HUES64 (cell line): ENCODE measurements around the gene LBX2.
A peak's percentile ranks its signal among the peaks of the same experiment; 100 is the strongest.
"Not testable (repeated sequence)": the region's sequence is repeated elsewhere in the genome, so short reads cannot be mapped to it uniquely, and the experiment has no call there.

Experiments used
- H3K27ac ChIP-seq: 2 replicates; pipeline ENCODE4 v1.7.0; 2013; ENCODE audit warnings: low read depth, low read length, inconsistent platforms
- H3K27me3 ChIP-seq: 2 replicates; pipeline ENCODE4 v1.6.1; 2013; ENCODE audit warnings: mild to moderate bottlenecking, low read length; ENCODE audit not compliant: insufficient read depth
- H3K36me3 ChIP-seq: 2 replicates; pipeline ENCODE4 v1.6.1; 2013; ENCODE audit warnings: mild to moderate bottlenecking, low read length; ENCODE audit not compliant: insufficient read depth
- H3K4me1 ChIP-seq: 2 replicates; pipeline ENCODE4 v1.6.1; 2013; ENCODE audit warnings: mild to moderate bottlenecking, low read length, moderate library complexity; ENCODE audit not compliant: insufficient read depth
- H3K4me3 ChIP-seq: 2 replicates; pipeline ENCODE4 v1.5.1; 2013; ENCODE audit warnings: mild to moderate bottlenecking, low read length, moderate library complexity
- H3K9ac ChIP-seq: 2 replicates; pipeline ENCODE4 v1.6.1; 2013; ENCODE audit warnings: mild to moderate bottlenecking, low read depth, low read length
- H3K9me3 ChIP-seq: 2 replicates; pipeline ENCODE4 v1.6.1; 2013; ENCODE audit warnings: low read depth, low read length; ENCODE audit not compliant: insufficient read depth
- WGBS: fragments of 150-250, 120-280 bp; methylation state at CpG from one replicate; pipeline ENCODE4 v1.1.7; 2013; ENCODE audit warnings: missing lambda C conversion rate; 5-methylcytosine and 5-hydroxymethylcytosine counted together

The LBX2 gene

DNA sequence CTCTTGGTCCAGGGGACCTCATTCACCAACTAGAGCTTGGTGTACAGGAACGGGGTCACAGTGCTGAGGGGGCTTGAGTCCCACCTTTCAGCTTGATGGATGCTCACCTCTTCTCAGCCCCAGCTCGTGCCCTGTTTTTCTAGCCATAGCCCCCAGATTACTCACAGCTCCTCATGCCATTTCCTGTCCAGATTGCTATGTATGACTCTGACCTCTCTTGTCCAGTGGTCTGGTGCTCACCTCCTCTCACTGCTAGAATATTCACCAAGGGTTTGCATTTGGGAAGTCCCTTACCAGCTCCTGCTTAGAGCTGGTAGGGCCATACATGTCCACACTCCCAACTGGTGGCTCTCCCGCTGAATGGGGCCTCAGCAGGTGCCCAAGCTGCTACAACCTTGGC, 5.9 kb downstream of the LBX2 start:
- H3K36me3 ChIP-seq = peaks cover 45% of the 10 kb centered on the region
- H3K27me3 ChIP-seq = peaks cover 37% of the 10 kb centered on the region
- no peaks in the 10 kb centered on the region for H3K9me3 ChIP-seq
- H3K4me3 ChIP-seq = no peak overlapping the region
- H3K9ac ChIP-seq = no peak overlapping the region
- WGBS = 91% methylated on average over 3 of the region's 3 CpGs
- H3K27ac ChIP-seq = no peak overlapping the region
- H3K4me1 ChIP-seq = no peaks in the 10 kb centered on the region

DNA sequence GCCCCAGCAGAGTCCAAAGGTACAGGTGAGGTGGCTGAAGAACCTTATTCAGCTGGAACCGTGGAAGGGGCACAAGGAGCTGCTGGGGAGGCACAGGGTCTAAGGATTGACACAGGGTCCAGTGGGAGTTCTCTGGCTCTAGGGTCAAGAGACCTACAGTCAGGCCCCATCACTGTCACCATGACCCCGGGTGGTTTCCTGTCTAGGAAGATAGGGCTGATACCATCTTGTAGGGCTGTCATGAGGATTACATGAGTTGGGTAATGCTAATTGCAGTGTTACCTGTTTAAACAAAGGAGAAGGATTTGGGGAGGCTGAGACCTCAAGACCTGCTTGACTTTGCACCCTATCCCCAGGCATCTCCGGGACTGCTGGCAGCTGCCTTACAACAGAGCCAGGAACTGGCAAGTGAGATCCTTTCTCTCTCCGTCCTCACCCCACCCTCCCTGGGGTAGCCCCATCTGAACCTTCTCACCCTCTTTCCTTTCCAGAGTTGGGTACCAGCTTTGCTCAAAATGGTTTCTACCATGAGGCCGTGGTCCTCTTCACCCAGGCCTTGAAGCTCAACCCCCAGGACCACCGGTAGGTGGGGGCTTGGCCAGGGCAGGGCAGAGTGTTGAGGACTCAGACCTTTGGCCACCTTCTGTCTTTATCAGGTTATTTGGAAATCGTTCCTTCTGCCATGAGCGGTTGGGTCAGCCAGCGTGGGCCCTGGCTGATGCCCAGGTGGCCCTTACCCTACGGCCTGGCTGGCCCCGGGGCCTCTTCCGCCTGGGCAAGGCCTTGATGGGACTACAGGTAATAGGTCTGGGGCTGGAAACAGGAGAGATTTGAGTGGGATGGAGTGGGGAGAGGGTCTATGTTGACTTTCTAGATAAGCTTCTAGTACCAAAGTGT, 7.5 kb downstream of the LBX2 start:
- Histone ChIP-seq H3K36me3 (peaks cover 48% of the 10 kb centered on the region), H3K4me1 (no peaks in the 10 kb centered on the region), H3K27me3 (peaks cover 21% of the 10 kb centered on the region), H3K4me3 (no peak overlapping the region), H3K27ac (no peak overlapping the region), H3K9ac (no peak overlapping the region), H3K9me3 (no peaks in the 10 kb centered on the region)
- 95% methylated on average over 12 of the region's 12 CpGs for WGBS

DNA sequence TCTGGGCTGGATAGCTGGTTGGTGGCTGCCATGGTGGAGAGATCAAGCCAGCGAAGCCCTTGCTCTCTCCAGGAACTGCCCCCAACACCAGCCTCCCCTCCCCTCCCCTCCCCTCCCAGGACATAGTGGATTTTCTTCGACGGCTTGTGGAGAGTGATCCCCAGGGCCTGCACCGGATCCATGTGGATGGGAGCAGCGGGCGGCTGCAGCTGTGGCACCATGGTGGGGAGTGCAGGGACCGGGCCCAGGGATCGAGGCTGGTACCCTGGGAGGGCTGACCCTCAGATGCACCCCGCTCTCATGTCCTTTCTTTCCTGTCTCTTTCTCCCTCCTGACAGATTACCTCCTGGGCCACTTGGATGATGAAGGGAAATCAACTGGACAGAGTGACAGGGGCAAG, 9.5 kb downstream of the LBX2 start:
- peaks cover 59% of the 10 kb centered on the region for H3K36me3 ChIP-seq
- H3K4me3 ChIP-seq = no peak overlapping the region
- WGBS = 93% methylated on average over 9 of the region's 9 CpGs
- H3K9me3 ChIP-seq = no peaks in the 10 kb centered on the region
- H3K4me1 ChIP-seq = no peaks in the 10 kb centered on the region
- H3K27me3 ChIP-seq = peaks cover 1% of the 10 kb centered on the region; the same call in 1 of the 2 replicates
- H3K9ac ChIP-seq = no peak overlapping the region
- no peak overlapping the region for H3K27ac ChIP-seq

DNA sequence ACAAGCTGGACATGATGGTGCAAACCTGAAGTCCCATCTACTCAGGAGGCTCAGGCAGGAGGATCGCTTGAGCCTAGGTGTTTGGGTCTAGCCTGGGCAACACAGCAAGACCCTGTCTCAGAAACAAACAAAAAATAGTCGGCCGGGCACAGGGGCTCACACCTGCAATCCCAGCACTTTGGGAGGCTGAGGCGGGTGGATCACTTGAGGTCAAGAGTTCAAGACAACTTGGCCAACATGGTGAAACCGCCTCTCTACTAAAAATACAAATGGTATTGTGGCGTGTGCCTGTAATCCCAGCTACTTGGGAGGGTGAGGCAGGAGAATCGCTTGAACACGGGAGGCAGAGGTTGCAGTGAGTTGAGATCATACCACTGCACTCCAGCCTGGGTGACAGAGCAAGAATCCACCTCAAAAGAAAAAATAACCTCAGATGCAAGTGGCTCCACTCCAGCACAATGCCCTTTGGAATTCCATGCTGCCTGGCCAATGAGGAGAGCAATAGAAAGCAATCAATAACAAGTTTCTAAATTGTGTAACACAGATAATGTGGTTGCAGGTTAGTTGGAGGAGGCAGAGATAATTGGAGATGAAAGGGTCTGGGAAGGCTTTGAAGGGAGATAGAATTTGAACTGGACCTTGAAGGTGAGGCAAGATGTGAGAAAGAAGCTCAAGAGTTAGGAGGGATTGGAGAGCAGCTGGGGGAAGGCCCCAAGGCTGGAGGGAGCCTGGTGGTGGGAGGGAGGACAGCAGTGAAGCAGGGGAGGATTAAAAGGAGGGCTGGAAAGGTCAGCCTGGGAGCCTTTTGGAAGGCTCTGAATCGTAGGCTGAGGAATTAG, 10.5 kb downstream of the LBX2 start:
- Histone ChIP-seq H3K9me3 (no peaks in the 10 kb centered on the region), H3K36me3 (peaks cover 55% of the 10 kb centered on the region), H3K27me3 (no peaks in the 10 kb centered on the region), H3K27ac (no peak overlapping the region), H3K9ac (no peak overlapping the region), H3K4me3 (no peak overlapping the region), H3K4me1 (no peaks in the 10 kb centered on the region)
- WGBS = 93% methylated on average over 9 of the region's 9 CpGs

DNA sequence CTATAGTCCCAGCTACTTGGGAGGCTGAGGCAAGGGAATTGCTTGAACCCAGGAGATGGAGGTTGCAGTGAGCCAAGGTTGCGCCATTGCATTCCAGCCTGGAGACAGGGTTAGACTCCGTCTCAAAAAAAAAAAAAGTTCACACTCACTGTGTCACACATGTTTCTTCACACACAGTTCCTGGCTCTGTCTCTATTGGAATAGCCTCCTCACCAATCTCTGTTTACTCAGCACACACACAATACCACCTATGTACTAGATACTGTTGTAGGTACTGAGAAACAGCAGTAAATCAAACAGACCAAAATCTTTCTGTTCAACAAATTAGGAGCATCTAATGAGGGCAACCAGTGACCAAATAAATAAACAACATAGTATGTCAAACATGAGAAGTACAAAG, 13.3 kb downstream of the LBX2 start:
- Histone ChIP-seq H3K27me3 (no peaks in the 10 kb centered on the region), H3K36me3 (peaks cover 28% of the 10 kb centered on the region), H3K27ac (no peak overlapping the region), H3K4me1 (0 out of 2 replicates have a peak, but pooled peaks cover 3% of the 10 kb centered on the region), H3K9ac (no peak overlapping the region), H3K4me3 (no peak overlapping the region), H3K9me3 (no peaks in the 10 kb centered on the region)
- WGBS = 98% methylated on average over 2 of the region's 2 CpGs

DNA sequence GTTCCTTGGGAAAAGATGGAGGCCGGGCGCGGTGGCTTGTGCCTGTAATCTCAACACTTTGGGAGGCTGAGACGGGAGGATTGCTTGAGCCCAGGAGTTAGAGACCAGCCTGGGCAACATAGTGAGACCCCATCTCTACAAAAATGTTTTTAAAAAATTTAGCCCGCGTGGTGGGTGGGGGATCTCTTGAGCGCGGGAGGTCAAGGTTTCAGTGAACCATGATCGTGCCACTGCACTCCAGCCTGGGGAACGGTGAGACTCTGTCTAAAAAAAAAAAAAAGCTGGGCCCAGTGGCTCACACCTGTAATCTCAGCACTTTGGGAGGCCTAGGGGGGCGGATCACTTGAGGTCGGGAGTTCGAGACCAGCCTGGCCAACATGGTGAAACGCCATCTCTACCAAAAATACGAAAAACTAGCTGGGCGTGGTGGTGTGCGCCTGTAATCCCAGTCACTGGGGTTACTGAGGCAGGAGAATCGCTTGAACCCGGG, 15.7 kb downstream of the LBX2 start:
- not testable (repeated sequence) for H3K27me3 ChIP-seq, H3K27ac ChIP-seq, H3K4me1 ChIP-seq, H3K9me3 ChIP-seq
- Histone ChIP-seq H3K9ac (0 out of 2 replicates have a peak overlapping the region, but pooled peaks have one; percentile 84), H3K36me3 (peaks cover 35% of the 10 kb centered on the region), H3K4me3 (peak overlapping the region; percentile 83)
- 86% methylated on average over 19 of the region's 19 CpGs for WGBS

DNA sequence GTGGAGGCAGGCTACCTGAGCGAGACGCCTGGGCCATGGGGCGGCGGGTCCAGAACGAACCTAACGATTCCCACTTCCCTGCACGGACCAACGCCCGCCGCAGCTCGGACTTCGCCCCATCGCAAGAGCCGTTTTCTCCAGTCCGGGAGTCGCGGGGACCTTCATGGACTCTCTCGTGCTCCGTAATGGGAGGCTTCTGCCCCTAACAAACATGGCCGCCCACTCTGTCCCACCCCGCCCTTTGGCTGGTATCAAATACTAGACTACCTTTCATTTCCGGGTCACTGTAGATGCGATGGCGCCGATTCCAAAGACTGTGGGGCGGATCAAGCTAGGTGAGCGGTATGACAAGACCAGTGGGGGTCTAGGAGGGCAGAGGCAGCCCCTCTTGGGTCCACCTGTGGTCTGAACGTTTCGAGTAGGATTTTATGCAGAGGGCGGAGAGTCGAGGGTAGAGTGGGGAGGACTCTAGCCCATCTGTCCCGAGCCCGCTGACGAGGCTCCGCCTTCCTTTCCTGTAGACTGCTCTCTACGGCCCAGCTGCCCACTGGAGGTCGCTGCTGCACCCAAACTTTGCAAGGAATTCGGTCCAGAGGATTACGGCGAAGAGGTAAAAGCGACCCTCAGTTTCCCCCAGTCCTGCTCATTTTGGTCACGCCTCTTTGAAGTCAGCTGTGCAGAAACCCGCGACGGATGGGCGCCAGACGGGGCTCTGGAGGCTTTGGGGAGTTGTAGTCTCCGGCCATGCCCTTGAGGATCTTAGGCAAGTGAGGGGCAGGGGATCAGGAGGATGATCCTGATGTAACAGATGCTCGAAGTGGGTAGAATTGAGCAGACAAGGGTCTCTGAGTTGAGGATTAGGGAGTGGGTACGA, 16.4 kb downstream of the LBX2 start, which contains the start of the genes CCDC142 and TTC31:
TSS of gene CCDC142 (minus strand) at position 198 of the 874 bp plus-strand sequence. CDS start at position 37, 161 bp downstream.
TSS of gene TTC31 (plus strand) at position 281 of the 874 bp plus-strand sequence. CDS start at position 296, 15 bp downstream.
- Histone ChIP-seq H3K36me3 (peaks cover 33% of the 10 kb centered on the region), H3K9me3 (no peaks in the 10 kb centered on the region), H3K4me3 (peak within 1 kb of the TSS; percentile 83), H3K4me1 (0 out of 2 replicates have a peak, but pooled peaks cover 3% of the 10 kb centered on the region), H3K27me3 (no peaks in the 10 kb centered on the region), H3K9ac (peak within 1 kb of the TSS; percentile 84), H3K27ac (peak within 1 kb of the TSS; percentile 73)
- WGBS = 3% methylated on average over 50 of the region's 50 CpGs

DNA sequence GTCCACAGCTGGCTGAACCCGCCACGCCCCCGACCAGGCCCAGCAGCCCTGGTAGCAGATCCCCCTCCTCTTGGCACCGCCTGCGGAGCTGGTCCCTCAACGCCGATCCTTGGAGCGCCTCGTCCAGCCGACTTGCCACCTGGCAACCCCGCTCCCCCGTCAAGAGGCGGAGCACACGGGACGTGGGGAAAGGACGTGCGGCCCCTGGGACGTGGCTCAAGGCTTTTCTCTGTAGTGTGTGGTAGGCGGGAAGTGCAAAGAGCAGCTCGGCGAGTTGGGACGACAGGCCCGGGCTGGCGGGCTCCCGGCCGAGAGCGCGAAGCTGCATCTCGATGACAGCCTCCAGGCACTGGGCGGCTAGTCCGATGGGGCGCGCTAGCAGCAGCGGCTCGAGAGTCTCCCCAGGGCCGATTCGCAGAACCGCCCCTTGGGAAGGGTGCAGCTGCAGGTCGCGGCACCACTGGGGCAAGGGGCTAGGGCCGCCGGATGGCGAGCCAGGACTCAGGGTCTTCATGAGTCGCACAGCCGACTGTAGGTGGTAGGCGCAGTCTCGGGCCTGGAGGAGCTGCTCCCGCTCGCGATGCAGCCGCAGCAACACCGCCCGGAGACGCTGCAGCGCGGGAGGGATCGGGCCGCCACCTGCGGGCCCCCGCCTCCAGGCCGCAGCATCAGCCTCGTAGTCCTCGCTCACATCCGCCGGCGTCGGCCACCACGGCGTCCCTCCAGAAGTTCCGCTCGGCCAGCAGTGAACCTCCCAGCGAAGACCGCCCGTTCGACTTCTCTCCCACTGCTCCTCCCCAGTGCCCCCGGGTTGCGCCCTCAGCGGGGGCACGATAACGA, 17.2 kb downstream of the LBX2 start:
- peak overlapping the region; percentile 84 for H3K9ac ChIP-seq
- H3K27me3 ChIP-seq = no peaks in the 10 kb centered on the region
- 1% methylated on average over 80 of the region's 80 CpGs for WGBS
- 0 out of 2 replicates have a peak, but pooled peaks cover 3% of the 10 kb centered on the region for H3K4me1 ChIP-seq
- peaks cover 35% of the 10 kb centered on the region for H3K36me3 ChIP-seq
- peak overlapping the region; percentile 83 for H3K4me3 ChIP-seq
- no peaks in the 10 kb centered on the region for H3K9me3 ChIP-seq
- H3K27ac ChIP-seq = peak overlapping the region; percentile 47; the same call in 1 of the 2 replicates

DNA sequence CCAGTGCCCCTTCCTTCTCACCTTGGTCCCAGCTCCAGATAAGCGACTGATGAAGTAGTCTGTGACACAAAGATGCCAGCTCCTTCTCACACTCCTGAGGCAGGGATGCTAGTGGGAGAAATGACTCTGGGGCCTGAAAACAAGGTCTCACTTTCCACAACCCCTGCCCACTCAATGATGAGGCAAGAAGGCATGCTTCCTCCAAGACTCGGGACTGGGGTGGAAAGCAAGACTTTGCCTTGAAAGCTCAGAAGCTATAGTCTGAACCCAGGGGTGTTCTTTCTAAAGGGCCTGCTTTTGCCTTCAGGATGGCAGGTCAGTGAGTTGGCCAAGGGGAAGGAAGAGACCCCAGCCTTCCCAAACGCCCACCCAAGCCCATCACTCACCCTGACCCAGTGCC, 18.0 kb downstream of the LBX2 start:
- 91% methylated on average over 3 of the region's 3 CpGs for WGBS
- H3K9ac ChIP-seq = 0 out of 2 replicates have a peak overlapping the region, but pooled peaks have one; percentile 84
- H3K9me3 ChIP-seq = no peaks in the 10 kb centered on the region
- H3K4me3 ChIP-seq = peak overlapping the region; percentile 83
- H3K36me3 ChIP-seq = peaks cover 34% of the 10 kb centered on the region
- 0 out of 2 replicates have a peak, but pooled peaks cover 3% of the 10 kb centered on the region for H3K4me1 ChIP-seq
- H3K27me3 ChIP-seq = no peaks in the 10 kb centered on the region
- no peak overlapping the region for H3K27ac ChIP-seq
